Right hindlimb (tissue), 1 donor: ENCODE data around the gene COL4A2.
A peak's percentile ranks its signal among the peaks of the same experiment; 100 is the strongest.

ENCODE experiments used
- DNase-seq: peaks from one replicate; pipeline ENCODE4 v3.0.0-alpha.2; 2018

The COL4A2 gene

DNA sequence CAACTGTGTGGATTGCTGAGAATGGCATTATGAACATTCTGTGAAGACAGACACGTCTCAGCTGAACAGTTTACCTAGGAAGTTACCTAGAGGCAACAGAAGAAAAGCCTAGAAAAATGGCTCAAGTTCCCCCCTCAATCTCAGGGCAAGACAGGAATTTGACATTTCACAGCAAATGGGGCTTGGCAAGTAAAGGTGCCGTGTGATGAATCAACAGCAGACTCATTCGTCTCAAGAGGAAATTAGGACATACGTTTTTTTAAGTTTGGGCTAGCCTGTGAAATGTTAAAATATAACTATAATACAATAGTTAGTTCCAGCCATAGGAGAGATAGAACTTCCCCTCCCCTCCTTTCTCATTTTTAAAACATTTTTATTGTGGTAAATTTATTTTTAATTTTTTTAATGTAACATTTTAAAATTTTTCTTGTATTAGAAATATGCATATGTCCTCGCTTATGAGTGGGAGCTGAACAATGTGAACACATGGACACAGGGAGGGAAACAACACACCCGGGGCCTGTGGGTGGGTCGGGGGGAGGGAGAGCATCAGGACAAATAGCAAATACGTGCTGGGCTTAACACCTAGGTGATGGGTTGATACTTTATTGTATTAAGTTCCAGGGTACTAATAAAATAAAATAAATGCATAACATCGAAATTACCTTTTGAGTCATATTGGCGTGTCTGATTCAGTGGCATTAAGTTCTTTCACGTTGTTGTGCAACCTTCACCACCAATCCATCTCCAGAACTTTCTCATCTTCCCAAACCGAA, 116.0 kb downstream of the COL4A2 start:
- no peak for DNase-seq

DNA sequence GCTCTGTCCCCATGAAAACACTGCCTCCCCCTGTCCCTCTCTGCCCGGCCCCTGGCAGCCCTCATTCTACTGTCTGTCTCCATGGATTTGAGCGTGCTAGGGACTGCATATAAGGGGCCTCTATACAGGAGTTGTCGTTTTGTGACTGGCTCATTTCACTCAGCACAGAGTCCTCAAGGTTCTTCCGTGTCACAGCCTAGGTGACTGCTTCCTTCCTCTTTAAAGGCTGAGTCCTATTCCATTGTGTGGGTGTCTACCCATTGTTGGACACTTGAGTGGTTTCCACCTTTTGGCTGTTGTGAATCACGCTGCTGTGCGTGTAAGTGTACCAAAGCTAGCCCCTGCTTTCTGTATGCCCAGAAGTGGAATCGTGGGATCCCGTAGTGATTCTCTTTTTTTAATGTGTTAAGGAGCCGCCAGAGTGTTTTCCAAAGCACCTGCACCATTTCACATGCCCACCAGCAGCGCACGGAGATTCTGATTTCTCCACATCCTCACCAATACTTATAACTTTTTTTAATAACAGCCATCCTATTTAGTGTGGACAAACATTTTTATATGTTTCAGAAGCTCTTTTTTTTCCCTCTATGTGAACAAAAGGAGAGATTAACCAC, 116.7 kb downstream of the COL4A2 start:
- DNase-seq: no peak

DNA sequence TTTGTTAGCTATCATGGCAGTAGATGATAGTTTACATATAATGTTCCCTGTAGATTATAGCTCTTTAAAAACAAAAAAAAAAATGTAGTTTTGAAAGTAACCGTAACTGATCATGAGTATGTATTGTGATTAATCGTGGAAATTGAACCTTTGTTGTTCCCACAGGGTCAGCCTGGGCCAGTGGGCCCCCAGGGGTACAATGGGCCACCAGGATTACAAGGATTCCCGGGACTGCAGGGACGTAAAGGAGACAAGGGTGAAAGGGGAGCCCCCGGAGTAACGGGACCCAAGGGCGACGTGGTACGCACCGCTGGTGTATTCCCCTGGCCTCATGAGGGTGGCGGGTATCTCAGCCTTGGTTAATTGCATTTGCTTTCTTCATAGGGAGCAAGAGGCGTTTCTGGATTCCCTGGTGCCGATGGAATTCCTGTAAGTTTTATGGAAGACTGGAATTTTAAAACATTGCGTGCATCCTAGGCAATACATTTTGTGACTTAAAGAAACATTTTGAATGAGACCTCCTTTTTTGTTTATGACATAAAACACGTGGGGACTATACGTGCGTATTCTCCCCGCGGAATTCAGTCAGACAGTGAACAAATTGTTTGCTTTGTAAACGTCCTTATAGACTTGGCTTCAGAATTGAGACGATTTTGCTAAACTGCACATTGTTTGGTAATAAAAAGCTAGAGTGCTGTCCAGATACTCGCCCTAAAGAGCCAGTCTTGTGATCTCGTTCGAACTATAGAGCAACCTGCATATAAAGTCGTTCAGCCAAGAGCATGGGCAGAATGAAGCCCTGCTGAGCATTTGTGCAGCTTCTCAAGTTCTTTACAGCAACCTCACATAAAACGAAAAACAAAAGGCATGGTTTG, 117.7 kb downstream of the COL4A2 start:
- DNase-seq: peak; percentile 20

DNA sequence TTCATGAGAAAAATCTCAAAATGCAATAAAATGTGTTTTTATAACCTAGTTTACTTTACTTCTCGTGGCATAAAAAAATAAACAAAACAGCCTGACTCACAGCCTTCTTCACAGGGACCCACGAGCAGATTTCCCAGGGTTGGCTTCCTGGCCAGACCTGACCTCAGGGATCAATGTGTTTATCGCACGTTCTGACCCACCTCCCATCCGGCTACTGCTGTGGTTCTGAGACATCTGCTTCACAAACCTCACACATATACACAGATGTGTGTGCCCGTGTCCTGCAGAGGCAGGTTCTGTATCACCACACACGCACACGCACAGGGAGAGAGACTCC, 118.3 kb downstream of the COL4A2 start:
- DNase-seq: no peak

DNA sequence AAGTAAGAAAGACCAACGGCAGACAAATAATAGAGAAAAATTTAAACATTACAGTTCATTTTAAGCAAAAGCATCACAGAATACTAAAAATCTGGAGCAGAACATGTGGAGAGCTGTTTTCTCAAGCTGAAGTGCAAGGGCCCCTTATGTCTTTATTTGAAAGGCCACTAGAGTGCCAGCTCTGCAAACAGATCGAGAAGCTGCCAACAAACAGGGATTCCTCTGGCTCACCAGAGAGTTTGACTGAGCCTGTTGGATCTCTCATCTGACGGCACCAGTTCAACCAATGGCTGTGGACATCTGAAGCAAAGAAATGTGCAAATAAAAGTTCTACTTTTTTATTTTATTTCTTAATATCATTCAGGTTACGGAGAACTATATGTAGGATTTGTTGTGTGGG, 119.7 kb downstream of the COL4A2 start:
- DNase-seq: peak; percentile 18

DNA sequence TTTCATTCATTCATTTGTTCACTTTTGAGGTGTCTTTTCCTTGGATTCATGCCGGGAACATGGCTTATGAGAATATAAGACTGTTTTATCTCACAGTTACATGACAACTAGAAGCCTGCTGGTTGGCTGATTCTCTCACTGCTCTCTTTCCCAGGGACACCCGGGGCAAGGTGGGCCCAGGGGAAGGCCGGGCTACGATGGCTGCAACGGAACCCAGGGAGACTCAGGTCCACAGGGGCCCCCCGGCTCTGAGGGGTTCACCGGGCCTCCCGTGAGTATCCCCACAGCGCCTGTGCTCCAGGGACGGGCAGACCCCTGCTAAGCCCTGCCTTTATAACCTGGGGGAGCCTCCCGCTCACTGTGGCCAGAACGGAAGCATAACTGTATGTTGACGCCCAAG, 121.2 kb downstream of the COL4A2 start:
- no peak for DNase-seq

DNA sequence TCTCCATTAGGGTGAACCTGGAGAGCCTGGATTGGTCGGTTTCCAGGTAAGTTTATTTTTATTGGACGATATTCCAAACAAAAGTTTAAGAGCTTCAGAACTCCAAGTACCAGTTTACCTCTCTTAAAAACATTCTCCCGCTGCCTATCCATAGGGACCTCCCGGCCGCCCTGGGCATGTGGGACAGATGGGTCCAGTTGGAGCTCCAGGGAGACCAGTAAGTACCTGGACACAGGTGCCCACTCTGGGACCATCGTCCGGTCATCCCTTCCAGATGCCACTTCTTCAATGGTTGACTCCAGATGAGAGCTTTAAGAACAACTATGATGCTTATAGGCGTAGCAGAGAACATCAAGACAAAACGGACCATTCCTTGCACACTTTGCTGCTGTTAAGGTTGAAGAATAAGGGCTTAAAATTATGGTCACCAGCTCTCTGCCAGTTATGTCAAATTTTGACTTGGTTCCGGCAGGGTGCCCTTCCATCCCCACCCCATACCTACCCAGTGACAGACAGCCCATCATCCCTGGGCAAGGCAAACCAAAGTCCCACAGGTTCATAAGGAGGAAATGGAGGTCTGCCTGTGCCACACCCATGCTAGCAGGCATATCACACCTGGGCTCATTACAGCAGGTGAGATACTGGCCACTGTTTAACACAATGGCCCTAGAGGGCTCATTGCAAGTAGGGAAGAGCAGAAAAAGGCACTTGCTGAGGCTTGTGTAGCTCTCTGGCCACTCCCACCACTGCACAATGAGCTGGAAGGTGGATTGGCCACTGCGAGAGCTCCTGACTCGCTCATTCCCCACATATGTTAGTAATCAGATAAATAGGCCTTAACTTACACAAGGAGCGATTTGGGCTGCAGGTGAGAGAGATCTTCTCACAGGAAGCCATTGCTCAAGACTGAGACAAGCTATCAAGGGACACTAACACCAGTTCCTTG, 123.6 kb downstream of the COL4A2 start:
- DNase-seq: no peak

DNA sequence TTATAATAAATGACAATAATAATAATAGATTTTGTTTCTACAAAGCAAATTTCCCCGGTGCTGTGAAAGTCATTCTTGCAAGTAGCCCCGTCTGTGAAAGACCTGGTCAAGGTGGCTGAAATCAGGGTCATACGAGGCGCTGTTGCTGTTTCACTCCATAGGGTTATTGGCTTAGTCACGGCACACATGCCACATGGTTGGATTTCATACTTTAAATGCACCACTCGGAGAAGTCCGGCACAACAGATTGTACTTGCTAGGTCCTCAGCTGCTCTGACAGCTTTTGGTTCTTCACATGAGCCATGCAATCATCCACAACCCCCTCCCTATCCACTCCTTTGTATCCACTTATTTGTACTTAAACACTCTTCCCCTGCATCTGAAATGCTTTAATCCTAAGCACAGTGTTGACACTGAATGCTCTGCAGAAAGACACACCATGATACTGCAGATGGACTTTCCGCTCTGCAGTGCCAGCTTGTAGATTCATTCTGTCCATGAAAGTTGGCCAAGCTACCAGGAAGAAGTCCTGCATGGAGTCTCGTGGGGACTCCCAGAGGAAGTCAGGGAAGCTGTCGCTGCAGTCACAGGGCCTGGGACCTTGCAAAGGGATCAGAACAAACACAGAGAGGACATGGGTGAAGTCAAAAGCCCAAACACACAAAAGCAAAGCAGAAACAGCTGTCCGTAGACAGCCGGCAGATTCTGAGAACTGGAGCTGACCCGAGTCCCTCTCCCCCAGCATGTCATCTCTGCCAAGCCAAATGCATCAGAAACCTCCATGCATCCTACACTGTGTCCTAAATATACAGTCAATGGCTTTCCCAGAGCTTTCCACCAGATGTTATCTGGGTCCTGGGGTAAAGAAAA, 124.6 kb downstream of the COL4A2 start:
- peak; percentile 81 for DNase-seq

DNA sequence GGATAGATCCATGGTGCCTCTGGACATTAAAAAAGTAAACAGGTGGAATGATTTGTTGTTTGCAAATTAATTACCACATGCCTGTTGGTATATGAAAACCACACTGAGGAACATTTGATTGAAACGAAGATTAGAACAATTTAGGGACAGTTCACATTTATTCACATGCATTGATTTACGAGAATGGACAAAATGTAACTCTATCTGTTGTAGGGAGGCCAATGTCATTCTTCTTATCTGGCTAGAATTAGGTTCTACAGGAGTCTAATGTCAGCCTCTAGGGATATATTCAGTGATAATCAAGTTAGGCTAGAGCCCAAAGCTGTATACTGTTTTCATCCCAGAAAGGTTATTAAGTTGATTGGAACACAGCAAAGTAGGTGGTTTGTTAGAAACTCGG, 125.4 kb downstream of the COL4A2 start:
- DNase-seq: no peak

DNA sequence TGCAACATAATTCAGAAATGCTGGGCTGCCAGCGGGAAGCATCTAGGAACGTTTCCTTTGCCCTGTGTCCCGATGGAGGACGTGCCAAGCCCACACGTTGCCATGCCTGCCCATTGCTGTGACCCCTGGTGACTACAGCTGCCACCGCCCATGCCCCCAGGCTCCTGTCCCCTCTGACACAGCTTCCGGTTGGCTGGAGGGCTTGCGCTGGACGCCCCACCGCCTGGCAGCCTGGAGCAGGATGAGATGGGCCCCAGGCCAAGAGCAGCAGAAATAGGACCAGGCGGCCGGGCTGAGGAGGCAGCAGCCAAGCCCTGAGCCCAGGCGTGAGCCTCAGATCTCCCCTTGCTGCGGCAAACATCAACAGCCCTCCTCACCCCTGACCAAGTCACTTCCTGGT, 125.9 kb downstream of the COL4A2 start:
- no peak for DNase-seq

DNA sequence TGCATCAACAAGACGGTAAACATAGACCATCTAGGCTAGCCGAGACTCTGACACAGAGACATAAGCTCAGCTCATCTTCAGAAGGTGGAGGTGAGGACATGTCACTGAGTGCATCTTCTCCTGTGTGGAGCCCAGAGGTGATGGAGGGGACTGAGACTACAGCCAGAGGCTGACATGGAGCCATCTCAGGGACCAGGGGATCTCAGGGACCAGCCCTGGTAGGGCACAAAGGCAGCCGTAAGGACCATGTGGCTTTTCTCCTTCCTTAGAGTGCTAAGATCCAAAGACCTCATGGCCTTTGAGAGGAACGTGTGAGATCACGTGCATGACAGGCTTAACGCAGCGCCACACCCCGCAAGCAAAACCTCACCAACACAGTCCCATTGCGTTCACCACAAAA, 127.5 kb downstream of the COL4A2 start:
- no peak for DNase-seq

DNA sequence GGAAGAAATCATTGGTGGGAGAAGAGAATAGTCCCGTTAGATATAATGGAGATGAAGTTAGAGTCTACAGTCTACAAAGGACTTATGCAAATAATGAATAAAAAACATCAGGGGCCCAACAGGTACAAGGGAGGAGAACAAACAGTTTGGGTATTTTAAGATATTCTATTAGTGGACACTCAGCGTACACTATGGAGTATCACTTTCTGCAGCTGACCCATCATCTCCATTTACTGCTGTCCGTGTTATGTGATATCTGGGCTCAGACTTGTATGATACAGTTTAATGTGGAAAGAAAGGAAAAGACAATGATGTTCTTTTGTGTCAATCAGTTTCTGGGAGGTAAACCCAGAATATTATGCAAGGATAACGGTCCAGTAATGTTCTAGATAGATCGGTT, 128.2 kb downstream of the COL4A2 start:
- DNase-seq: no peak

DNA sequence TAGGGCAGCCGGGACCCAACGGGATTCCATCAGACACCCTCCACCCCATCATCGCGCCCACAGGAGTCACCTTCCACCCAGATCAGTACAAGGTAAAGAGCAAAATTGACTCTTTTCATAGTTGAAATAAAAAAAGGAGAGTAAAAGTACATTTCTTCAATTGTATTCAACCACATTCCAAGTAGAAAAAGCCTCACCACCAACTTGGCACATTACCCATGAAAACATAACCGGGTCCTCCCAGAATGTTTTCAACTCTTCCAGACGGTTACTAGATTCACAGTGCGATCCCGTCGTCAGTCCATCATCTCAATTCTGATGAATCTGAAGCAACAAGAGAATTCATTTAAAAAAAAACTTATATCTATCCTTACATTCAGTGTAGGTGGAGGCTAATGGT, 129.2 kb downstream of the COL4A2 start:
- DNase-seq: no peak

DNA sequence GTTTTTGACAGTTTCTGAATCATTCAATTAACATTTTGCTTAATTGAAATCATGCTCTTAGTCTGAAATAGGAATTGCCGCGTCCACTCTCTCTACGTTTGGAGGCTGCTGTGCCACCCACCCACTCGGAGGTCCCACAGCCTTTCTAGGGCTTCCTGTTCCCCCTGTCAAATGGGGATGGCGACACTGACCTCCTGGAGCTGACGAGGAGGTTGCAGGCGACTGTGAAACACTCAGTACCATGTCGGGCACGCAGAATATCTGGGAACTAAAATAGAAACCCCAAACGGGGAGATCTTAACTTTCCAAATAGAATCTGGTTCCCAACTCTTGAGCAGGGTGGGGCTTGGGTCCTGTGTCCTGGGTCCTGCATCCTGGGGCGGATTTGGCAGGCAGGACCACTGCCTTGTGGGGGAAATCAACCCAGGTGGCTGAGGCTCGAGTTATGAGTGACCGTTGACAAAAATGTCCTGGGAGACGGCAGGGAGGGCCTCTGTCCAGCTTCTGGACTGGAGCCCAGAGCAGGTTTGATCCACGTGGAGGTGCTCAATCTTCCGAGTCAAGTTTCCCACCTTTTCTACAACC, 129.8 kb downstream of the COL4A2 start:
- DNase-seq: no peak

DNA sequence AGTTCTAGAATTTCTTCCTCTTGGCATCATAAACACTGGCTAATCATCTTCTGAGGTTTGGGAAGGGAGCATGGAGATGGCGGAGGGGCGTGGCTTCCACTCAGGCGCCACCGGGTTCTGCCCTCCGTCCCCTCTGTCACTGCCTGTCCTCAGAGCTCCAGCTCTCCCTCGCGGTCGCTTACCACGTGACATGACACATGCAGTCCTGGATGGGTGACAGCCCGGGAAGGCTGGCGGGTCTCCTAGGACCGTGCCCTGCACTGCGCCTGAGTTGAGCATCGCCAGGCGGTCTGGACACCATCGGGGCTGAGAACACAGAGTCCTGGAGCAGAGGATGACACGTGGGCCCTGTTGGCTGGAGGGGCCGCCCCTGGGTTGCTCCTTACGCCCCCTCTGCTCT, 131.1 kb downstream of the COL4A2 start:
- DNase-seq: no peak

DNA sequence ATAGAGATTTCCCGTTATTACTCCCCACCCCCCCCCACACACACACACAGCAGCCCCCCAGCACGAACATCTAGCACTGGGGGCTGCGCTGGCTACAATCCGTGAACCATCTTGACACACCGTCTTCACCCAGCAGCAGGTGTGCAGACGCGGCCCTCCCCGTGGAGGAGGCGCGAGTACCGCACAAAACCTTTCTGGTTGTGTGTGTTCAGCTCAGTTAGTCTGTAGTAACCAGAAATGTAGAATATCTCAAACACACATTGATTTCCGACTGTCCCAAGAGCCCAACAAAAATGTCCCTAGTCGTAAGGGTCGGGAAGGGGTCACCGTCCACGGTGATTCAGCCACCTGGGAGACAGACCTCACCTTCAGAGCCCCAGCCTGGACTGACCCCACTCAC, 131.7 kb downstream of the COL4A2 start:
- no peak for DNase-seq

DNA sequence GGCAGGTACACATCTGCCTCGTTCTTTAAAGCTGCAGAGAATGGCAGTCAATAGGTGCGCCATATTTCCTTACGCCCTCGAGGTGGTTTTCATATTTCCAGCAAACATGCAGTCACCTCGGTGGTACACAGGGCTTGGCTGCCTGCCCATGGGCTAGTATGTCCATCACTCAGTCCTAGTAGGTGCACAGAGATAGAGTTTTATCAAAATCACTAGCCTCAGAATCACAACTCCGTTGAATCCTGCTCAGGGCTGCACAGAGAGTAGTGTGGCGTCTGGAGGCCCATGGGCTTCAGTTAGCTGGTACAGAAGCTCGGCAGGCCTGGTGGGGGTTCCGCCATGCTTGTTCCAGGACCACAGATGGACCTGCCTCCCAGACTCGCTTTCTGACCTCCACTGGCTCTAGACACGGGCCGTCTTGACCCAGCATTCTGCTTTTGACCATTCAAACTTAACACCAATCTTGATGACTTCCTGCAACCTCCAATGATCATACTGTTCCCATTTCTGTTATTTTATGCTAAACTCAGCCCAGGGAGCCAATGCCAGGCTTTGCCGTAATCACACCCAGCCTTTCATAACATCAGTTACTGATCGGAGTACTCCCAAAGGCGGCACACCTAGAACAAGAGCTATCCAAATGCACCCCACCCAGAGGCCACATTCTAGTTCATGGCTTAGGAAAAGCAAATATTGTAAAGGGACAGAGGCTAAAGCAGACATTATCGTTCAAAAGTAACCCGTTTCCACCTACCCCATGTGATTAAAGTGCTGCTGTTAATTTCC, 134.1 kb downstream of the COL4A2 start:
- no peak for DNase-seq

DNA sequence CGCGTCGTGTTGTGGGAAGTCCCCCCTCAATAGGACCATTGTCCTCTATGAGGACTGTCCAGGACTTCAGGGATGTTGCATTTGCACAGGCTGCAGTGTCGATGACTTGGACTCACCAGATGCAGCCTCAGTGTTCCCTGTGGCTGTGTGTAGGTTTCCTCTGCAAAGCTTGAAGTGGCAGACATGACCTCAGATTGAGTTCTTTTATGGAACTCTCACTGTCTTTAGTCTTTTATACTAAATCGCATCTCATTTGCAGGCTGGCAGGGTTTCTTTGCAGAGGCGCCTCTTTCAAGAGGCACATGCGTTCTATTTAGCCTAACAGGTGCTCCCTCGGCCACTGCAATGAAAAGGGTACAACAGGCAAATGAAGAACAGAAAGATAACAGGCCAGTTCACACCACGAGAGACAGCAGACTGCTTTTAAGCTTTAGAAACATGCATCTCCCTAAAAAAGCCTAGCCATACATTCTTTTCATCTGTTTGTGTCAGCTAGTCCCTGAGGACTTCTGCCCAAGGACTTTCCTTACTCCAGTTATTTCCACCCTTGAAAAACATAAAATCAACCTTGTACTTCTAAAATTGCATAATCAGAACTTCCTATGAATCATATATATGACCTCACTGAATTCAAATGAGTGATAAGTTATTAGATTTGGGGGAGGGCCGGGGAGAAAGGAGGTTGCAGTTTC, 136.0 kb downstream of the COL4A2 start:
- DNase-seq: no peak

DNA sequence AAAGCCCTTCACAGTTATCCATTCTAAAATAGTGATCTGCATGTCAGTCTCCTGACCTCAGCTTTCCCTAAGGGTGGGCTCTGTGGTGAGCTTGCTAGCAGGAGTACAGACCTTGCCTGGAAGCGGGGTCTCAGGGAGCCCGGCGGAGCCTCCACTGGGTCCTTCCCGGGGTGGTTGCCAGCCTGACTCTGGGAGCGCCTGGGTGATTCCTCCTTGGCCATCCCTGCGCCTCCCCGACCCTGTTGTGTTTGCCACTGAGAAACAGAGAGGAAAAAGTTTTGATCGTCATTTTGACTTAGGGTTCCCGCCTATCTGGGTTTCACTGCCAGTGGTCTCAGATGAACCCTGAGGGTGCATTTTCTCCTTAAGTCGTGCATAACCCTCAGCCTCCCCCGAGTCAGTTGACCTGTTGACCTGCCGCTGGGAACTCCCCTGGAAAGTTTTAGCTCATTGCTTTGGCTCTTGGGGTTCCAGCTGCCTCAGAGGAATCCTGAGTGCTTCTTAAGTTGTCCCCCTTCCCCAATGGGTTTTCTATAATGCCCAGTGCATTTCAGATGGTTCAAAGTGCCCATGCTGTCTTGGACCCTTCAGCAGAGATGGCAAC, 136.6 kb downstream of the COL4A2 start:
- DNase-seq: no peak
